CD14-positive monocyte (primary cell): ENCODE results near the gene ITGA11. TPM values are rescaled to one million over a fixed set of nuclear protein-coding genes. Genes with fewer than 3 reads are reported as not detected.

Experiments
- DNase-seq, 3 donors: peaks; one replicate each; pipeline ENCODE4 v3.0.0-alpha.2; 2011 to 2022
- H2AFZ ChIP-seq: 2 replicates; pipeline ENCODE4 v1.6.0; 2012; ENCODE audit warnings: mild to moderate bottlenecking, low read depth, low read length, inconsistent platforms; ENCODE audit not compliant: insufficient read depth, poor library complexity, severe bottlenecking
- H3K27ac ChIP-seq, 2 donors: 1 replicate in 1 of 2; 2 replicates in 1 of 2; pipeline ENCODE4 v1.5.1; 2012 to 2013; ENCODE audit warnings: low read length in 2 of 2, control low read depth in 1 of 2, inconsistent platforms in 1 of 2, low read depth in 1 of 2, mild to moderate bottlenecking in 1 of 2
- H3K27me3 ChIP-seq, 2 donors: one replicate each; pipeline versions ENCODE4 v1.6.0 to v1.6.1; 2011 to 2013; ENCODE audit warnings: low read length in 2 of 2; ENCODE audit not compliant: control insufficient read depth in 2 of 2, insufficient read depth in 2 of 2
- H3K36me3 ChIP-seq, 2 donors: replicated peaks in 1 of 2; 1 replicate in 1 of 2; 2 replicates in 1 of 2; pipeline versions ENCODE4 v1.5.1 to v1.6.1; 2012 to 2013; ENCODE audit warnings: low read length in 2 of 2, control low read depth in 1 of 2, inconsistent platforms in 1 of 2, mild to moderate bottlenecking in 1 of 2; ENCODE audit not compliant: insufficient read depth in 2 of 2, control insufficient read depth in 1 of 2
- H3K4me1 ChIP-seq, 2 donors: 1 replicate in 1 of 2; 2 replicates in 1 of 2; pipeline versions ENCODE4 v1.5.1 to v1.6.1; 2012 to 2013; ENCODE audit warnings: low read length in 2 of 2, control low read depth in 1 of 2, inconsistent platforms in 1 of 2, mild to moderate bottlenecking in 1 of 2, moderate library complexity in 1 of 2; ENCODE audit not compliant: insufficient read depth in 2 of 2, control insufficient read depth in 1 of 2
- H3K4me2 ChIP-seq: replicated peaks from 2 replicates; pipeline ENCODE3; 2012; ENCODE audit warnings: low read length, moderate library complexity, mild to moderate bottlenecking; ENCODE audit not compliant: poor library complexity, severe bottlenecking; ENCODE audit errors: extremely low read depth
- H3K4me3 ChIP-seq, 3 experiments: fragments of 200-600 bp in 1 of 3; sonication (generic) in 1 of 3; replicated peaks in 1 of 3; 1 replicate in 2 of 3; 2 replicates in 1 of 3; pipeline ENCODE4 v1.5.1; 2011 to 2013; ENCODE audit warnings: low read length in 3 of 3, mild to moderate bottlenecking in 3 of 3, control low read depth in 2 of 3, low read depth in 2 of 3, inconsistent platforms in 1 of 3, moderate library complexity in 1 of 3
- H3K79me2 ChIP-seq: 2 replicates; pipeline ENCODE4 v1.6.0; 2012; ENCODE audit warnings: mild to moderate bottlenecking, control low read depth, inconsistent platforms, low read length, moderate library complexity; ENCODE audit not compliant: insufficient read depth
- H3K9ac ChIP-seq: 2 replicates; pipeline ENCODE4 v1.6.0; 2017; ENCODE audit warnings: low read length, mild to moderate bottlenecking; ENCODE audit not compliant: insufficient read depth, poor library complexity, severe bottlenecking
- H3K9me3 ChIP-seq, 2 donors: replicated peaks in 1 of 2; 1 replicate in 1 of 2; 2 replicates in 1 of 2; pipeline versions ENCODE4 v1.5.1 to v1.6.1; 2012 to 2013; ENCODE audit warnings: low read length in 2 of 2, control low read depth in 1 of 2; ENCODE audit not compliant: control insufficient read depth in 1 of 2, insufficient read depth in 1 of 2
- H4K20me1 ChIP-seq: 2 replicates; pipeline ENCODE4 v1.6.0; 2012; ENCODE audit warnings: mild to moderate bottlenecking, low read length, control low read depth, moderate library complexity; ENCODE audit not compliant: insufficient read depth
- H3K27ac Mint-ChIP-seq, 7 donors: one replicate each; pipeline ENCODE4 v1.8.0; 2020; ENCODE audit warnings: mild to moderate bottlenecking in 7 of 7, mixed read lengths in 7 of 7, moderate library complexity in 6 of 7, inconsistent platforms in 2 of 7
- H3K27me3 Mint-ChIP-seq, 3 donors: one replicate each; pipeline ENCODE4 v1.8.0; 2021 to 2022; ENCODE audit warnings: low read depth in 3 of 3, mild to moderate bottlenecking in 3 of 3, mixed read lengths in 3 of 3, moderate library complexity in 3 of 3, inconsistent platforms in 1 of 3
- H3K36me3 Mint-ChIP-seq, 2 donors: one replicate each; pipeline ENCODE4 v1.8.0; 2020; ENCODE audit warnings: mixed read lengths in 2 of 2, inconsistent platforms in 1 of 2, mild to moderate bottlenecking in 1 of 2
- H3K4me1 Mint-ChIP-seq: one replicate; pipeline ENCODE4 v1.8.0; 2020; ENCODE audit warnings: mild to moderate bottlenecking, mixed read lengths
- H3K4me3 Mint-ChIP-seq, 2 donors: one replicate each; pipeline ENCODE4 v1.8.0; 2020; ENCODE audit warnings: mild to moderate bottlenecking in 2 of 2, mixed read lengths in 2 of 2, moderate library complexity in 1 of 2
- H3K9me3 Mint-ChIP-seq, 7 donors: one replicate each; pipeline ENCODE4 v1.8.0; 2020 to 2022; ENCODE audit warnings: mixed read lengths in 7 of 7, mild to moderate bottlenecking in 6 of 7, moderate library complexity in 6 of 7, inconsistent platforms in 2 of 7
- WGBS: methylation state at CpG from one replicate; pipeline ENCODE4 v1.1.5; 2013; ENCODE audit warnings: missing lambda C conversion rate; ENCODE audit not compliant: insufficient coverage; 5-methylcytosine and 5-hydroxymethylcytosine counted together
- intact Hi-C, 2 donors: fragments of 100-400 bp; cut with micrococcal nuclease; formaldehyde crosslinking; loops; one replicate each; pipeline versions ENCODE4 v1.15.0 to v1.15.1; 2023
- polyA plus RNA-seq, 3 donors: library from polyadenylated mRNA; depleted of rRNA in 1 of 3; unstranded in 2 of 3; stranded (reverse) in 1 of 3; fragments of 300-500 nt in 2 of 3; fragments of >200 nt in 1 of 3; fragmentation: Illumina TruSeq in 2 of 3; gene quantifications; 1 replicate in 2 of 3; 2 replicates in 1 of 3; pipeline ENCODE4 v1.2.3, GENCODE V29; 2012 to 2021
- TF ChIP-seq, protein P1 (sequence below): fragments of 200-600 bp; IDR thresholded peaks from one replicate; pipeline ENCODE4 v1.8.0; 2022; ENCODE audit warnings: antibody characterized with exemption, mild to moderate bottlenecking

Gene ITGA11
- polyA plus RNA-seq, 3 donors = under 0.01 to 0.01 TPM; not detected in 1

DNA sequence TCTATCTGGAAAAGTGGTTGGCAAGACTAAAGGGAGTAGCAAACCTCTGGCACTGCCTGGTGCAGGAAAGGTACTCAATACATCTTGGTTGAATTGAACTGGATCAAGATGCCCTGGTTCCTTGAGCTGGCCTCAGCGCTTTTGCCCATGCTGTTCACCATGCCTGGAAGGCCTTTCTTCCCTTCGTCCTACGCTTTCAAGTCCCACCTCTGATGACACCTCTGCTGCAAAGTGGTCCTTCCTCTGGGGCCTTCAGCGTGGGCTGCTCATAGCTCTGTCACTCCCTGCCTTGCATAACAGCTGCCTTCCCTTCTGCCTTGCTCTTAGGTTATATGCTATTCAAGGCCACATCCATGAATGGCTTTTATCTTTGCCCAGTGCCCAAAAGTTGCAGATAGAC lies 23.0 kb downstream of the ITGA11 start:
- Histone ChIP-seq H3K79me2 (no peaks in the 10 kb centered on the region), H3K9me3 (no peaks in the 10 kb centered on the region), H3K4me2 (no peak overlapping the region), H3K27me3 (no peaks in the 10 kb centered on the region), H3K4me3 (no peak overlapping the region), H2AFZ (no peak overlapping the region), H4K20me1 (no peaks in the 10 kb centered on the region), H3K36me3 (no peaks in the 10 kb centered on the region), H3K4me1 (no peaks in the 10 kb centered on the region), H3K9ac (no peak overlapping the region), H3K27ac (no peak overlapping the region)
- no peaks in the 10 kb centered on the region for H3K4me1 Mint-ChIP-seq
- H3K9me3 Mint-ChIP-seq = no peaks in the 10 kb centered on the region
- no peak overlapping the region for H3K4me3 Mint-ChIP-seq
- WGBS = 86% methylated on average over 3 of the region's 4 CpGs
- no peaks in the 10 kb centered on the region for H3K36me3 Mint-ChIP-seq
- no peak for DNase-seq
- peaks cover 0 to 5% (median 2%) of the 10 kb centered on the region in 3 donors for H3K27me3 Mint-ChIP-seq
- intact Hi-C loops = no loop called here
- TF ChIP-seq, protein P1, sequence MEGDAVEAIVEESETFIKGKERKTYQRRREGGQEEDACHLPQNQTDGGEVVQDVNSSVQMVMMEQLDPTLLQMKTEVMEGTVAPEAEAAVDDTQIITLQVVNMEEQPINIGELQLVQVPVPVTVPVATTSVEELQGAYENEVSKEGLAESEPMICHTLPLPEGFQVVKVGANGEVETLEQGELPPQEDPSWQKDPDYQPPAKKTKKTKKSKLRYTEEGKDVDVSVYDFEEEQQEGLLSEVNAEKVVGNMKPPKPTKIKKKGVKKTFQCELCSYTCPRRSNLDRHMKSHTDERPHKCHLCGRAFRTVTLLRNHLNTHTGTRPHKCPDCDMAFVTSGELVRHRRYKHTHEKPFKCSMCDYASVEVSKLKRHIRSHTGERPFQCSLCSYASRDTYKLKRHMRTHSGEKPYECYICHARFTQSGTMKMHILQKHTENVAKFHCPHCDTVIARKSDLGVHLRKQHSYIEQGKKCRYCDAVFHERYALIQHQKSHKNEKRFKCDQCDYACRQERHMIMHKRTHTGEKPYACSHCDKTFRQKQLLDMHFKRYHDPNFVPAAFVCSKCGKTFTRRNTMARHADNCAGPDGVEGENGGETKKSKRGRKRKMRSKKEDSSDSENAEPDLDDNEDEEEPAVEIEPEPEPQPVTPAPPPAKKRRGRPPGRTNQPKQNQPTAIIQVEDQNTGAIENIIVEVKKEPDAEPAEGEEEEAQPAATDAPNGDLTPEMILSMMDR = no peak
- H3K27ac Mint-ChIP-seq = no peak overlapping the region

DNA sequence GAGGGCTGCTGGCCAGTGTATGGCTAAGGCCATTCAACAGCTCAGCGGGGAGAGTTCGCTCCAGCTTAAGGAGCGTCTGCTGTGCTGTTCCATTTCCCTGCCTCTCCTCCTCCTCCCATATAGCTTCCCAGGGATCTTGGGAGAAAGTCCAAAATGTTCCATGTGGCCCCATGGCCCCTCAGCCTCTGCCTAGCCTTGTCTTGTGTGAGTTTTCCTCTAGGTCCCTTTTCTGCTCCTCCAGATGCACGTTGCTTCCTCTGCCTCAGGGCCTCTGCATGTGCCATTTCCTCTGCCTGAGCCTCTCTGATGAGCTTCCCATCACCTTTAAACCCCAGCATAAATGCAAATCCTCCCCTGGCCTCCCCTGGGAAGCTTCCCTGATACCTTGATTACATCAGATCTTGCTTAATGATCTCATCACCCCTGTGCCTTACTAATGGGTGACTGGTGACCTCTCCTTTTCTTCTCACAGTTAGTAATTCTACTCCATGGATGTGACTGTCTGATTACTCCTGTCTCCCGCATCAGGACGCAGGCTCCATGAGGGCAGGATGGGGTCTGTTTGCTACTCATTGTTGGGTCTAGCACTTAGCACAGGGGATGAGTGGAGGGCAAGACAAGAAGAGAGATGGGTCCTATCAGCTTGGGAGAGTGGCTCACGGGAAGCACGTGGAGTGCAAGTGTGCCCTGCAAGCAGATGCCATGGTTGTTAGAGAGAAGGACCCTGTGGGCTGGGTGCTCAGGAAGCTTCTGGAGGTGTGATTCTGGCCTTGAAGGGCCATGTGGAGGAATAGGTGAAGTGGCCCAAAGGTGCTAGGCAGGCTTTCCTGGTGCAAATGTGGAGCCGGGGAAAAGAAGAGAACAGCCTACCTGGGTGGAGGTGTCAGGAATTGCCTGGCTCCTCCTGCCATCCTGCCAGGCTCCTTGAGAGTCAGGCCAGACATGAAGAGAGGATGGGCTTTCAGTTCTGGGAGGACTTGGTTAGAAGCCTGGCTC lies 23.8 kb downstream of the ITGA11 start:
- H3K4me1 Mint-ChIP-seq = no peaks in the 10 kb centered on the region
- Histone ChIP-seq H3K4me3 (no peak overlapping the region), H4K20me1 (no peaks in the 10 kb centered on the region), H3K27me3 (no peaks in the 10 kb centered on the region), H3K36me3 (no peaks in the 10 kb centered on the region), H3K27ac (no peak overlapping the region), H3K4me2 (no peak overlapping the region), H3K4me1 (no peaks in the 10 kb centered on the region), H3K9ac (no peak overlapping the region), H3K79me2 (no peaks in the 10 kb centered on the region), H3K9me3 (no peaks in the 10 kb centered on the region), H2AFZ (no peak overlapping the region)
- intact Hi-C loops = no loop called here
- no peak overlapping the region for H3K4me3 Mint-ChIP-seq
- H3K27me3 Mint-ChIP-seq = peaks cover 0 to 5% (median 2%) of the 10 kb centered on the region in 3 donors
- peak overlapping the region in 1 of 7 donors; percentile 42 for H3K27ac Mint-ChIP-seq
- no peaks in the 10 kb centered on the region for H3K36me3 Mint-ChIP-seq
- DNase-seq = no peak
- H3K9me3 Mint-ChIP-seq = peaks cover 0 to 2% (median 0%) of the 10 kb centered on the region in 7 donors
- TF ChIP-seq, protein P1 = no peak
- whole genome bisulfite sequencing = 91% methylated on average over 7 of the region's 9 CpGs
